RWPE2 (cell line): Measurements from ENCODE around the gene ALG12.
A peak's percentile ranks its signal among the peaks of the same experiment; 100 is the strongest.

ENCODE experiments used
- ATAC-seq: fragments of 200-7000 bp; cut with Tn5 transposase; 3 replicates; pipeline ENCODE4 v1.9.1; 2021; ENCODE audit warnings: low read depth
- DNase-seq: peaks from one replicate; pipeline ENCODE4 v3.0.0-alpha.2; 2020; ENCODE audit warnings: low spot score
- H3K27ac ChIP-seq: fragments of 450-650 bp; 2 replicates; pipeline ENCODE4 v1.5.1; 2017; ENCODE audit warnings: mild to moderate bottlenecking; ENCODE audit not compliant: poor library complexity, severe bottlenecking
- H3K27me3 ChIP-seq: fragments of 250-450 bp; sonication (Bioruptor Pico); 2 replicates; pipeline ENCODE4 v1.5.1; 2021; ENCODE audit warnings: mild to moderate bottlenecking, moderate library complexity; ENCODE audit not compliant: insufficient read depth, poor library complexity, severe bottlenecking
- H3K36me3 ChIP-seq: fragments of 250-450 bp; sonication (Bioruptor Pico); 2 replicates; pipeline ENCODE4 v1.5.1; 2020; ENCODE audit warnings: low read depth, mild to moderate bottlenecking, moderate library complexity
- H3K4me1 ChIP-seq: fragments of 250-450 bp; sonication (Bioruptor Pico); 2 replicates; pipeline ENCODE4 v1.5.1; 2021; ENCODE audit warnings: mild to moderate bottlenecking, moderate library complexity; ENCODE audit not compliant: insufficient read depth, poor library complexity, severe bottlenecking
- H3K4me3 ChIP-seq: fragments of 250-450 bp; sonication (Bioruptor Pico); 2 replicates; pipeline ENCODE4 v1.5.1; 2021; ENCODE audit warnings: mild to moderate bottlenecking, moderate library complexity; ENCODE audit not compliant: severe bottlenecking
- H3K9me3 ChIP-seq: fragments of 250-450 bp; sonication (Bioruptor Pico); 2 replicates; pipeline ENCODE4 v1.5.1; 2021; ENCODE audit warnings: mild to moderate bottlenecking, moderate library complexity; ENCODE audit not compliant: severe bottlenecking
- TF ChIP-seq, protein P1 (sequence below): fragments of 450-650 bp; IDR thresholded peaks from one replicate; pipeline ENCODE4 v1.5.1; 2017; ENCODE audit warnings: mild to moderate bottlenecking, moderate library complexity; ENCODE audit not compliant: poor library complexity, severe bottlenecking

Gene ALG12

DNA sequence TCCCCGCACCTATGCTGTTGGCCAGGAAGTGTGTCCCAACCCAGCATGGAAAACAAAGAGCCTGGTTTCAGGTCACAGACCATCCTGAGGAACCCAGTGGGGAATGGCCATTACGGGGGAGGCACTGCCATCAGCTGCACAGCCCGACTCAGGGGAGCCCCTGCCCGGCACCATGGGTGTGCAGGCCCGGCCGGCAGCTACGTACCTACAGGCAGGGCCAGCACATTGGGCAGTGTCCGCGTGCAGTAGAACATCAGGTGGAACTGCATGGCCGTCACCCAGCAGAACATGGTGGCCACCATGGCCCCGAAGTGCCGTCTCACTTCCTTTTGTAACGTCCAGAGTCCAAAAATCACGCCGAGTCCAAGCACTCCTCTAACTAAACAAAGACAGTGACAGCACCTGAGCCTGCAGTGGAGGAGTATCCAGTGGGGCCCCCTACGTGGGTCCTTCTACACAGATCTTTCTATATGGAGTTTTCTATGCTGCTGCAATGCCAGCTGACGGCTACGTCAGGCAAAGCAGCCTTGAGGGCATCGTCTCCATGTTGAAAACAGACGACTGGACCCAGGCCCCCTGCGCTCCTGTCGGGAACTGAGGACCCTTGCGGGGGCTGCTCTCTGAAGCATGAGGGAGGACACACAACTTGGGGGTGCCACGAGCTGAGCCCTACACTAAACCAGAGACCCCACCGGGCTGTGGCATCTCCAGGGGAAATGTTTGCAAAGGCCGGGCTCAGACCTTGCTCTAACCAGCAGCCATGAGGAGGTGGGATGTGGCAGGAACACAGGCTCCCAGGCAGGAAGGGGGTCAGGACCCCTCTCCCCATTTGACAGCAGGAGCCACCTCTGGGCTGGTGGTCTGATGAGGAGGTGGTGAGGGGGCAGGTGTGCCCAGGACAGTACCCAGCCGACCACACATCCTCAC, 7.7 kb downstream of the ALG12 start:
- ATAC-seq (no peak), DNase-seq (no peak)
- Histone ChIP-seq H3K4me1 (no peaks in the 10 kb centered on the region), H3K27me3 (no peaks in the 10 kb centered on the region), H3K27ac (no peak overlapping the region), H3K36me3 (peaks cover 74% of the 10 kb centered on the region), H3K4me3 (no peak overlapping the region), H3K9me3 (no peaks in the 10 kb centered on the region)
- TF ChIP-seq, protein P1, sequence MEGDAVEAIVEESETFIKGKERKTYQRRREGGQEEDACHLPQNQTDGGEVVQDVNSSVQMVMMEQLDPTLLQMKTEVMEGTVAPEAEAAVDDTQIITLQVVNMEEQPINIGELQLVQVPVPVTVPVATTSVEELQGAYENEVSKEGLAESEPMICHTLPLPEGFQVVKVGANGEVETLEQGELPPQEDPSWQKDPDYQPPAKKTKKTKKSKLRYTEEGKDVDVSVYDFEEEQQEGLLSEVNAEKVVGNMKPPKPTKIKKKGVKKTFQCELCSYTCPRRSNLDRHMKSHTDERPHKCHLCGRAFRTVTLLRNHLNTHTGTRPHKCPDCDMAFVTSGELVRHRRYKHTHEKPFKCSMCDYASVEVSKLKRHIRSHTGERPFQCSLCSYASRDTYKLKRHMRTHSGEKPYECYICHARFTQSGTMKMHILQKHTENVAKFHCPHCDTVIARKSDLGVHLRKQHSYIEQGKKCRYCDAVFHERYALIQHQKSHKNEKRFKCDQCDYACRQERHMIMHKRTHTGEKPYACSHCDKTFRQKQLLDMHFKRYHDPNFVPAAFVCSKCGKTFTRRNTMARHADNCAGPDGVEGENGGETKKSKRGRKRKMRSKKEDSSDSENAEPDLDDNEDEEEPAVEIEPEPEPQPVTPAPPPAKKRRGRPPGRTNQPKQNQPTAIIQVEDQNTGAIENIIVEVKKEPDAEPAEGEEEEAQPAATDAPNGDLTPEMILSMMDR: no peak

- TF ChIP-seq, protein P1: no peak
- ATAC-seq (no peak), DNase-seq (no peak)
- H3K4me3 ChIP-seq: no peak overlapping the region
- H3K9me3 ChIP-seq: no peaks in the 10 kb centered on the region
- H3K27me3 ChIP-seq: no peaks in the 10 kb centered on the region
- no peak overlapping the region for H3K27ac ChIP-seq
- H3K4me1 ChIP-seq: no peaks in the 10 kb centered on the region
- H3K36me3 ChIP-seq: peaks cover 70% of the 10 kb centered on the region
These were observed 8.6 kb downstream of the ALG12 start for GRCh38 chr22:49909476-49910205.

- peaks cover 71% of the 10 kb centered on the region for H3K36me3 ChIP-seq
- no peaks in the 10 kb centered on the region for H3K9me3 ChIP-seq
- H3K27ac ChIP-seq: no peak overlapping the region
- no peak for ATAC-seq
- no peak for DNase-seq
- H3K4me1 ChIP-seq: no peaks in the 10 kb centered on the region
- TF ChIP-seq, protein P1: no peak
- H3K4me3 ChIP-seq: no peak overlapping the region
- H3K27me3 ChIP-seq: no peaks in the 10 kb centered on the region
These were observed 10.4 kb downstream of the ALG12 start for GRCh38 chr22:49907807-49908206.

DNA sequence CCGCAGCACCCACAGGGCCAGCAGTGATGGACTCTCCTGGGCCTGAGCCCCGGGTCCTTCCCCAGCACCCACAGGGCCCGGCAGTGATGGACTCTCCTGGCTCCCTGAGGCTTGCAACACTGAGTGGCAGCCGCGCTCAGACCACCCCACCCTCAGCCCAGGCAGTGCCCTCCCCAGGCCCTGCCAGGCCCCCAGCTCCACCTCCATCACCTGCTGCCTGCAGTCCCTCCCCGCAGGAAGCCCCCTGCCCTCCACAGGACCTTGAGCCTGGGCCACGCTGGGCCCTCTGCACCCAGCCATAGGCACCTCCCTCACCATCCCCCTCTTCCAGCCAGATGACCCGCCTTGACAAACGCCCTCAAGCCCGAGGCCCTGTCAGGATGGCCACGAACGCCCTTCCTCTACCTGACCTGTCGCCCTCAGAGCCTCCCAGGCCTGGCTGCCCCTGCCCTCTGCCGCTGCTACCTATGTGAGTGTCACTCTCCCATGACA, 11.4 kb downstream of the ALG12 start:
- Histone ChIP-seq H3K27me3 (no peaks in the 10 kb centered on the region), H3K4me3 (no peak overlapping the region), H3K4me1 (no peaks in the 10 kb centered on the region), H3K36me3 (peaks cover 62% of the 10 kb centered on the region), H3K27ac (no peak overlapping the region), H3K9me3 (no peaks in the 10 kb centered on the region)
- TF ChIP-seq, protein P1: no peak
- DNase-seq (peak; percentile 59), ATAC-seq (no peak; the same call in 2 of the 3 replicates)
